WTC11 (cell line): ENCODE measurements around the gene APELA.

ENCODE experiments used
- CTCF ChIP-seq: fragments of 200-600 bp; IDR thresholded peaks from 2 replicates; pipeline ENCODE4 v1.8.0; 2022; ENCODE audit warnings: antibody characterized with exemption
- E2F1 ChIP-seq: sonication (generic); formaldehyde crosslinking; IDR thresholded peaks from 2 replicates; pipeline ENCODE4 v1.8.0; 2022; ENCODE audit warnings: mild to moderate bottlenecking, missing genetic modification reagents
- E2F4 ChIP-seq: sonication (generic); formaldehyde crosslinking; IDR thresholded peaks from 2 replicates; pipeline ENCODE4 v1.8.1; 2022; ENCODE audit warnings: low read depth, mild to moderate bottlenecking, moderate library complexity, missing genetic modification reagents, borderline replicate concordance
- GRHL2 ChIP-seq: fragments of 250-450 bp; sonication (Bioruptor Pico); IDR thresholded peaks from 2 replicates; pipeline ENCODE4 v1.8.0; 2022; ENCODE audit warnings: mild to moderate bottlenecking, moderate library complexity; ENCODE audit not compliant: insufficient replicate concordance, severe bottlenecking
- MYBL2 ChIP-seq: sonication (generic); formaldehyde crosslinking; IDR thresholded peaks from 2 replicates; pipeline ENCODE4 v1.8.1; 2023; ENCODE audit warnings: mild to moderate bottlenecking, moderate library complexity, missing genetic modification reagents
- NFATC4 ChIP-seq: fragments of 250-450 bp; sonication (Bioruptor Pico); IDR thresholded peaks from 2 replicates; pipeline ENCODE4 v1.9.0; 2021; ENCODE audit warnings: mild to moderate bottlenecking

GRCh38 chr4:164847967-164848649 is 28.9 kb upstream of the APELA start:
- TF ChIP-seq CTCF: no peak
- TF ChIP-seq NFATC4 (CRISPR knock-in tag): no peak
- TF ChIP-seq MYBL2 (CRISPR knock-in tag): no peak
- TF ChIP-seq E2F1: no peak
- TF ChIP-seq GRHL2 (CRISPR knock-in tag): no peak
- no peak for TF ChIP-seq E2F4 (CRISPR knock-in tag)
